HG03060 (cell line): Measurements from ENCODE around the gene PRRG2.

Source experiments
- ATAC-seq: cut with Tn5 transposase; IDR thresholded peaks from one replicate; pipeline ENCODE4 v1.9.1; 2021; ENCODE audit warnings: low read depth, moderate number of reproducible peaks; ENCODE audit not compliant: unreplicated experiment

The PRRG2 gene

DNA sequence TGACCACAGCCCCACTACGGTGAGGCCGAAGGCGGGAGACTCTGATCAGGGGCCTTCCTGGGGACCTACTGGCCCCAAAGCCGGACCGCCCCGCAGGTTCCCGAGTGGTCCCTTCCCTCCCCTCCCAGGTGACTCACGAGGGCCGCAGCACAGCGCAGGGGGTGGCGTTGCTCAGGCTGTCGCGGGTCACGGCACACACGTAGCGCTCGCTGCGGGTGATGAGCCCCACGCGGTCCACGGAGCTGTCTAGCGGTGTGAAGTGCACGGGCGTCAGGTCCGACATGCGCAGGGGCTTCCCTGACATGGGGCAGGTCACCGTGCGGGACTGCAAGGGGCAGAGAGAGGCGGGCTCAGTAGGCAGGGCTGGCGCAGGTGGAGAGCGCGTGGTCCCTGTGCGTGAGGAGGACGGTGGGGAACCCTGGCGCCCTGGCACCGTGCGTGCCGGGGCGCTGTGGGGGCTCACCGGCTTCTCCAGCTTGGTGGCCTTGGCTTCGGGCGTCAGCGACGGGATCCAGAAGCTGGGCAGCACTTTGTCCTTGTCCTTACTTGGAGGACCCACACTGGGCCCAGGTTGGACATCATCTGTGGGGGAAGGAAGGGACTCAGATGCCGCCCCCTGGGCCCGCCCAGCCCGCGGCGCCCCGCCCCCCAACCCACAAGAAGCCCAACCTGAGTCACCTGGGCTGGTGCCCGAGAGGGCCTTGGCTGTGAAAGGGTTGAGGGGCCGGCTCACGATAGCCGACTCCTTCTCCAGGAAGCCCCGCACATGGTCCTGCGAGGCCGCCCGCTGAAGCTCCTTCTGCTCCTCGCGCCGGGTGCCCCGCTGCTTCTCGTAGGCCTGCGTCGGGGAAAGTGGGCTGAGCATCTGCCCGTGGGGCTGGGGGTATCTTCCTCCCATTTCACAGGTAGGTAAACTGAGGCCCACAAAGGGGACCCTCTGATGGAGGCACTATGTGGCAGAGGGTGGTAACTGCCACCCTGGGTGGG is 24.4 kb upstream of the PRRG2 start:
- ATAC-seq = no peak

DNA sequence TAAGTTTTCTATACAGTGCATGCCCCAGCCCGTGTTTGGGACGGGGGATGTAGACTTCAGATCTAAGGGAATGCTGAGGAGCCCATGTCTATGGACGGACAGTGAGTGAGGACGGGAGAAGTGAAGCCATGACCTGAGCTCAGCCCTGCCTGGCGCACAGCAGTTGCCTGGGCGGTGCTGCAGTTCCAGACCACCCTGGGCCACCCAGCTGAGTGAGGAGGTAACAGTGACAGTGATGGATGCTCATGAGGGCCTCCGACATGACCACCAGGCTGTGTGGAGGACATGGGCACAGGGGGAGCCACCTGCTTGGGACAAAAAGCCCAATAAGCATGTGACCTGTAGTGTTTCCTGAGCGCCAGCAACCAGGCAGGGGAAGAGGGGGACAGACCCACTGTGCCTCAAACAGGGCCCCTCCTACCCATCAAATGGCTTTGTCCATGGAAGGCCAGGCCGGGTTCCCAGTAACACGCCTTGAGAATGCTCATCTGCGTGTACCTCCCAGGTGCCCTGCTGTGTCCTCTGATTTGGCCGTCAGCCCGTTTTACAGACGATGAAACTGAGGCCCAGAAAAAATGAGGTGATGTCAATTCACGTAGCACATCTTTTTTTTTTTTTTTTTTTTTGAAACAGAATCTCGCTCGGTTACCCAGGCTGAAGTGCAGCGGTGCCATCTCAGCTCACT is 23.3 kb upstream of the PRRG2 start:
- ATAC-seq = no peak

GRCh38 chr19:49558591-49558990 is 22.5 kb upstream of the PRRG2 start:
- no peak for ATAC-seq

- no peak for ATAC-seq
Observed at GRCh38 chr19:49559443-49559842, 21.7 kb upstream of the PRRG2 start.

GRCh38 chr19:49559928-49560327 is 21.2 kb upstream of the PRRG2 start:
- no peak for ATAC-seq

- no peak for ATAC-seq
Observed at GRCh38 chr19:49560358-49560900, 20.7 kb upstream of the PRRG2 start.

- ATAC-seq = no peak
Observed at GRCh38 chr19:49564616-49565045, 16.5 kb upstream of the PRRG2 start.

- ATAC-seq = no peak
Observed at GRCh38 chr19:49565261-49565660, 15.9 kb upstream of the PRRG2 start.

GRCh38 chr19:49566302-49566701 is 14.8 kb upstream of the PRRG2 start:
- ATAC-seq = no peak

DNA sequence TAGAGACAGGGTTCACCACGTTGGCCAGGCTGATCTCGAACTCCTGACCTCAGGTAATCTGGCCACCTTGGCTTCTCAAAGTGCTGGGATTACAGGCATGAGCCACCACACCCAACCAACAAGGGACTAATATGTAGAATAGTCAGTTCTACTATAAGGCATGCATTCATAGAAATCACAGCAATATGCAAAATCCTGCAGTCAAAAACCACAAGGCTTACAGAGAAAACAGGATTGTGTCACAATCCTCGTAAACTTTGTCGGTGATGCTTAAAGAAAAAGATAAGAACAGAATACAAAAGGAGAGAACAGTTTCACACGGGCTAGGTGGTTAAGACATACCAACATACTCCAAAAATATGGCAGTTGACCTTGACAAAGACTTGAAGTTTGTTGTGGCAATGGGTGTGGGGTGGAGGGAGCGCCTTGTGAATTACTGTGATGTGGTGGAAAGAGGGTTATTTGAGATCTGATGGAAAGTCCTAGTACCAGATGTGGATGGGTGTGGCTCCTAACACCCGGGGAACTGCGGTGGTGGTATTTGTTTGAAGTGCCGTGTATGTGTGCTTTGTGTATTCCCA is 13.2 kb upstream of the PRRG2 start:
- ATAC-seq = no peak

DNA sequence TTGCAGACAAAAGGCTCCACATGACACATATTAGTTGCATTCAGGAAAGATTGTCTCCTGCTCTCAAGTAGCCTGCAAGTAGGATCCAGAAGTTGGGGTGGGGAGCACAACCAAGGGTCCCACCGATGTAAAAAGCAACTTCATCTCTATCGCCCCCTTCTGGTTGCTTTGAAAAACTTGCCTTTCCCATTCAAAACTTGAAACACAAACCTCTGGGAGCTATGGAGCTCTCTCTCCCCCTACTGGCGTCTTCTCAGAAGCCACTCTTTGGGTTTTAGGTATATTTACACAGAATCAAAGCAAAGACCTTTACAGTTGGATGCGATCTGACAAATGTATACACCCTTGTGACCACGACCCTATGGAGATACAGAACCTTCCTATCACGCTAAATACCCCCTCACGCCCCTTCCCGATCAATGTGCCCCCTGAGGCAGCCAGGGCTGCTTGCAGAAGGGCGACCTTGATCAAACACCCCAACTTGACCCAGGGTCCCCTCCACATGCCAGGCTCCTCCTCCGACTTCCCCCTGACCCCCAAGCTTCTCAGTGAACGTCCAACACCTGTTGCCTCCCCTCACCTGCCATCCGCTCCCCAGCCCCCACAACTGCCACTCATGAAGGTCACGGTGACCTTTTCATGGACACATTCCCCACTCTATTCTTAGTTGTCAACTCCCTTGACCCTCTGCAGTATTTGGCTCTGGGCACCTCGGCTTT is 10.8 kb upstream of the PRRG2 start:
- ATAC-seq = no peak

DNA sequence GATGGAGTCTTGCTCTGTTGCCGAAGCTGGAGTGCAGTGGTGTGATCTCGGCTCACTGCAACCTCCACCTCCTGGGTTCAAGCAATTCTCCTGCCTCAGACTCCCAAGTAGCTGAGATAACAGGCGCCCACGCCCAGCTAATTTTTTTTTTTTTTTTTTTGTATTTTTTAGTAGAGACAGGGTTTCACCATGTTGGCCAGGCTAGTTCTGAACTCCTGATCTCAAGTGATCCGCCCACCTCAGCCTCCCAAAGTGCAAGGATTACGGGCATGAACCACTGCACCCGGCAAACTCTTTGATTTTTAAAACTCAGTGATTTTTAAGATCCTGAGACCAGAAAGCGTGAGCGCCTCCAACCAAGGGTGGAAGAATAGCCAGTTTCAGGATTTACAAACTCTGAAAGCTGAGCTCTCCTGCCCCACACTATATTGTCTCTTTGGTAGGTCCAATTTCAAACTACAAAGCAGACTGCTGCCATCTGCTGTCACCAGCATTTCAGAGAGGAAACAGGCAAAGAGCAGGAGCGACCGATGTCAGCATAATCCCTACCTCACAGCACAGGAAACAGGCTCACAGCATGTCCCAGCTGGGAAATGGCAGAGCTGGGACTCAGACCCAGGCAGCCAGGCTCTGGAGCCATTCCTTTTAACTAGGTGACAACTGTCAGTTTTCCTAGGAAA is 10.0 kb upstream of the PRRG2 start:
- ATAC-seq = no peak

GRCh38 chr19:49573009-49573408 is 8.1 kb upstream of the PRRG2 start:
- ATAC-seq = no peak

GRCh38 chr19:49573425-49573824 is 7.7 kb upstream of the PRRG2 start:
- no peak for ATAC-seq

GRCh38 chr19:49574206-49574755 is 6.8 kb upstream of the PRRG2 start:
- no peak for ATAC-seq

DNA sequence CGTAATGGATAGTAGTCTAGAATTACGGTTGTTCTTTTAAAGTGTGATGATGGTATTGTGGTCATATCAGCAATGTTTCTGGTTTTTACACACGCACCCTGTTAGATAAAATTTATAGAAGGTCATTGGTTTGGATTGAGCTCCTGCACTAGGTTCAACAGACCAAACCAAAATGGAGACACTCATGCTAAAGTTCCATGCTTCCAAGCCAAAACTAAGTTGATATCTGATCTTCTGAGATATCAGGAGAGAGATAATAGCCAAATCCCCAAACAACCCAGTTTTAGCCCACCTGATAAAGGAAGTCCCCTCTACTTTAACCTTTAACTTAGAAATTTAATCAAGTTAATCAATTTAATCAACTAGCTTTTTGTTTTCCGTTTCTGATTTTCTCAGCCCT is 1.9 kb upstream of the PRRG2 start:
- no peak for ATAC-seq

DNA sequence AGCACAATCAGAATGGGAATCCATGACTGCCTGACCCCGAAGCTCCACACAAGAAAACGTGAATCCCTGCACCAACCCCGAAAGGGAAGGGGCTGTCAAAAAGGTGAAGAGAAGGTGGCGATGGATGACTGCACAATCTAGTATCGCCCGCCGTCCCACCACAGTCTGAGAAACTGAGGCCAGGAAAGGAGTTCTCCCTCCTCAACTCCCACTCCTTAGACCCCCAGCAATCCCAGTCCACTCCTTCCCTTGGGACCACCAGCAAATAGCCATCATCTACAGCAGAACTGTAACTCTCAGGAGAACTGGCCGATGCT is 1.2 kb upstream of the PRRG2 start:
- no peak for ATAC-seq

DNA sequence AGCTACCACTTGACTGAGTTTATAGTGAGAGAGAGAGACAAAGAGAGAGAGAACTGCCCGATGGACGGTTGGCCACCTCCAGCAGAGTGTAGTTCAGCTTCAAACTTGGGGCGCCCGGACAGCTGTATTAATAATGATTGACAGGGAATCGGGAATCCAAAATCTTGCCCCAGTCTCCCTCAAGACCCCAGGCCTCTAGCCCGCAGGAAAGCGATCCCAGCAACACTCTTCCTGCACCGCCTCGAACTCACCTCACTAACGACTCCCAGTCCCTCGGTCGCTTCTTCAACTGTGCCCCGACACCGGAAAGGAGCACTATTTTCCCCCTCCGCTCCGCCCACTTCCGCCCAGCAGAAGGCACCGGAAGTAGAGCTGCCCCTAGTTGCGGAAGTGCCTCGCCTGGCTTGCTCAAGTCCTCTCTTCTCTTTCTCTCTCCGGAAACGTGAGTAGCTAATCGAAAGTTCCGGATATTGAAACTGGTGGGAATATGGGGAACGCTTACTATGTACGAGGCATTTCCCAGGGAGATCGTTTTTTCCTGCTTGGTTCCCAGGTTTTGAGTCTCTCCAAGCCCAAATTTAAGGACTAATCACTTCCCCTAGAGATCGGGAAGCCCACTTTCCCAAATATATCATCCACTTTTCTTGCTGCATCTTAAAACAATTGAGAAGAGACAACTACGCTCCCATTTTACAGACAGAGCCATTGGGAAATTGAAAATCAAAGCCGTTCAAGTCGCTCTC is 681 bp upstream of the PRRG2 start, which contains the start of gene NOSIP:
NOSIP (minus strand) TSS at position 293 of the 743 bp plus-strand sequence. CDS start 19,865 bp downstream, outside the sequence.
- peak; percentile 90 for ATAC-seq

GRCh38 chr19:49583239-49583638 is 2.1 kb downstream of the PRRG2 start:
- no peak for ATAC-seq
